ENCODE data around the gene FSTL4. TPM values are rescaled to one million over a fixed set of nuclear protein-coding genes. Genes with fewer than 3 reads are reported as not detected.

The FSTL4 gene
- total RNA-seq, 1 donor from 2014 or later: not detected

- Histone ChIP-seq H3K27ac (replicated peaks) (no peak overlapping the region), H3K4me1 (no peaks in the 10 kb centered on the region), H3K36me3 (no peaks in the 10 kb centered on the region), H3K27me3 (ENCODE audit: low read depth) (peaks cover 19% of the 10 kb centered on the region), H3K9me3 (replicated peaks) (no peaks in the 10 kb centered on the region), H3K4me3 (no peak overlapping the region)
- DNase-seq: no peak
- TF ChIP-seq CTCF (IDR thresholded peaks at IDR 0.05; ENCODE audit: borderline replicate concordance): no peak
- intact Hi-C loops (cut with micrococcal nuclease): no loop called here
Measured at GRCh38 chr5:133432956-133433532, 179.3 kb downstream of the FSTL4 start.

GRCh38 chr5:133431326-133431865, 180.9 kb downstream of the FSTL4 start:
- Histone ChIP-seq H3K27me3 (ENCODE audit: low read depth) (peaks cover 34% of the 10 kb centered on the region), H3K4me1 (no peaks in the 10 kb centered on the region), H3K4me3 (no peak overlapping the region), H3K9me3 (replicated peaks) (no peaks in the 10 kb centered on the region), H3K27ac (replicated peaks) (no peak overlapping the region), H3K36me3 (no peaks in the 10 kb centered on the region)
- intact Hi-C loops (cut with micrococcal nuclease): no loop called here
- no peak for TF ChIP-seq CTCF (IDR thresholded peaks at IDR 0.05; ENCODE audit: borderline replicate concordance)
- DNase-seq: no peak

- Histone ChIP-seq H3K27me3 (ENCODE audit: low read depth) (peaks cover 41% of the 10 kb centered on the region), H3K27ac (replicated peaks) (no peak overlapping the region), H3K9me3 (replicated peaks) (no peaks in the 10 kb centered on the region), H3K4me3 (no peak overlapping the region), H3K4me1 (no peaks in the 10 kb centered on the region), H3K36me3 (no peaks in the 10 kb centered on the region)
- no peak for TF ChIP-seq CTCF (IDR thresholded peaks at IDR 0.05; ENCODE audit: borderline replicate concordance)
- DNase-seq: no peak
- intact Hi-C loops (cut with micrococcal nuclease): no loop called here
Measured at GRCh38 chr5:133430095-133430494, 182.2 kb downstream of the FSTL4 start.

GRCh38 chr5:133429046-133429445, 183.3 kb downstream of the FSTL4 start:
- no peak for TF ChIP-seq CTCF (IDR thresholded peaks at IDR 0.05; ENCODE audit: borderline replicate concordance)
- peaks cover 41% of the 10 kb centered on the region for H3K27me3 ChIP-seq (ENCODE audit: low read depth)
- H3K36me3 ChIP-seq: no peaks in the 10 kb centered on the region
- DNase-seq: no peak
- no peak overlapping the region for H3K4me3 ChIP-seq
- intact Hi-C loops (cut with micrococcal nuclease): no loop called here
- peaks cover under 1% of the 10 kb centered on the region for H3K4me1 ChIP-seq
- H3K27ac ChIP-seq (replicated peaks): no peak overlapping the region
- H3K9me3 ChIP-seq (replicated peaks): no peaks in the 10 kb centered on the region

GRCh38 chr5:133428072-133428660, 184.2 kb downstream of the FSTL4 start:
- intact Hi-C loops (cut with micrococcal nuclease): no loop called here

More at GRCh38 chr5:133428072-133428660, 184.2 kb downstream of the FSTL4 start:
- Histone ChIP-seq H3K4me1 (peaks cover 5% of the 10 kb centered on the region), H3K4me3 (no peak overlapping the region), H3K27me3 (ENCODE audit: low read depth) (peaks cover 46% of the 10 kb centered on the region), H3K9me3 (replicated peaks) (no peaks in the 10 kb centered on the region), H3K36me3 (no peaks in the 10 kb centered on the region), H3K27ac (replicated peaks) (no peak overlapping the region)
- DNase-seq: no peak
- no peak for TF ChIP-seq CTCF (IDR thresholded peaks at IDR 0.05; ENCODE audit: borderline replicate concordance)
